ENCODE measurements around the gene OSBPL8.

DNA sequence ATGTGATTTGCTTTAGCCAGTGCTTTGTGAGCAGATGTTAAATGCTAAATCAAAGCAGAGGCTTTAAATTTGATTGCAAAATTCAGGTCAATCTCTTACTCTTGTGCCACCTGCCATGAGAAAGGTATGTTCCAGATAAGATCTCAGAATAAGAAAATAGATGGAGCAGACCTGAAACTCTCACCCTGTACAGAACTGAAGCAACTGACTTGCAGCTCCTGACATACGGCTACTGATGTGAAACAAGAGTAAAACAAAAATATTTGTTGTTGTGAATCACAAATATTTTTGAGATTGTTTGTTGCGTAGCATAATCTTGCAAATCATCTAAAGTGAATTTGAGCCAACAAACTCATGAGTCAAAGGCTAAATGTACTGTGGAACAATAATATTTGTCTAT lies 3.5 kb upstream of the OSBPL8 start:
- no peak for TF ChIP-seq POLR2A (IDR thresholded peaks at IDR 0.05)
- TF ChIP-seq CTCF (IDR thresholded peaks at IDR 0.05) = no peak

All from adrenal gland (tissue), 5 donors.